GM21717 (cell line): Measurements from ENCODE around the gene GRIK4.

Source experiments
- ATAC-seq: cut with Tn5 transposase; IDR thresholded peaks from one replicate; pipeline ENCODE4 v1.9.1; 2021; ENCODE audit warnings: mild to moderate bottlenecking, moderate library complexity; ENCODE audit not compliant: unreplicated experiment

The GRIK4 gene

GRCh38 chr11:120657306-120658070, 145.9 kb downstream of the GRIK4 start:
- peak; percentile 69 for ATAC-seq

- peak; percentile 49 for ATAC-seq
These were observed 146.5 kb downstream of the GRIK4 start for GRCh38 chr11:120658071-120658423.

GRCh38 chr11:120659076-120659475, 147.5 kb downstream of the GRIK4 start:
- ATAC-seq: no peak

- no peak for ATAC-seq
These were observed 148.5 kb downstream of the GRIK4 start for GRCh38 chr11:120660024-120660565.

- ATAC-seq: no peak
These were observed 150.6 kb downstream of the GRIK4 start for GRCh38 chr11:120662071-120662676.

- ATAC-seq: no peak
These were observed 151.6 kb downstream of the GRIK4 start for GRCh38 chr11:120663142-120663541.

GRCh38 chr11:120666121-120666639, 154.6 kb downstream of the GRIK4 start:
- no peak for ATAC-seq

- no peak for ATAC-seq
These were observed 155.7 kb downstream of the GRIK4 start for GRCh38 chr11:120667281-120667680.

- ATAC-seq: no peak
These were observed 156.4 kb downstream of the GRIK4 start for GRCh38 chr11:120667934-120668333.

- no peak for ATAC-seq
These were observed 157.0 kb downstream of the GRIK4 start for GRCh38 chr11:120668537-120668936.

GRCh38 chr11:120674542-120674941, 163.0 kb downstream of the GRIK4 start:
- ATAC-seq: no peak

GRCh38 chr11:120675171-120675570, 163.6 kb downstream of the GRIK4 start:
- ATAC-seq: no peak

GRCh38 chr11:120676991-120677390, 165.4 kb downstream of the GRIK4 start:
- ATAC-seq: no peak

- no peak for ATAC-seq
These were observed 168.8 kb downstream of the GRIK4 start for GRCh38 chr11:120680322-120680721.

GRCh38 chr11:120681434-120682331, 170.1 kb downstream of the GRIK4 start:
- ATAC-seq: no peak

- ATAC-seq: no peak
These were observed 170.7 kb downstream of the GRIK4 start for GRCh38 chr11:120682332-120682649.

GRCh38 chr11:120682866-120683265, 171.3 kb downstream of the GRIK4 start:
- no peak for ATAC-seq

GRCh38 chr11:120686516-120686915, 175.0 kb downstream of the GRIK4 start:
- no peak for ATAC-seq

GRCh38 chr11:120688163-120688562, 176.6 kb downstream of the GRIK4 start:
- ATAC-seq: no peak

GRCh38 chr11:120689596-120690275, 178.2 kb downstream of the GRIK4 start:
- ATAC-seq: no peak

- no peak for ATAC-seq
These were observed 178.9 kb downstream of the GRIK4 start for GRCh38 chr11:120690406-120690805.
